GM10248 (cell line): ENCODE data around the gene CEP104.

Experiments used
- CTCF ChIA-PET: fragments of 300-600 bp; sonication (Branson Sonifier 250); formaldehyde crosslinking; extraction: SDS; loops from one replicate; lab custom pipeline; 2021; ENCODE audit warnings: antibody characterized with exemption; lab: Yijun Ruan, JAX
- POLR2A ChIA-PET: fragments of 350-650 bp; sonication (Branson Sonifier 250); formaldehyde crosslinking; extraction: SDS; loops from one replicate; lab custom pipeline; 2020; ENCODE audit warnings: antibody characterized with exemption; lab: Yijun Ruan, JAX
- DNase-seq: peaks from one replicate; pipeline ENCODE4 v3.0.0; 2012; ENCODE audit errors: extremely low spot score
- TF ChIP-seq, protein P1 (sequence below): IDR thresholded peaks from 2 replicates; pipeline ENCODE4 v1.5.1; 2012; ENCODE audit warnings: mild to moderate bottlenecking, low read depth; ENCODE audit errors: extremely low read depth, missing control alignments, control extremely low read depth

Gene CEP104

DNA sequence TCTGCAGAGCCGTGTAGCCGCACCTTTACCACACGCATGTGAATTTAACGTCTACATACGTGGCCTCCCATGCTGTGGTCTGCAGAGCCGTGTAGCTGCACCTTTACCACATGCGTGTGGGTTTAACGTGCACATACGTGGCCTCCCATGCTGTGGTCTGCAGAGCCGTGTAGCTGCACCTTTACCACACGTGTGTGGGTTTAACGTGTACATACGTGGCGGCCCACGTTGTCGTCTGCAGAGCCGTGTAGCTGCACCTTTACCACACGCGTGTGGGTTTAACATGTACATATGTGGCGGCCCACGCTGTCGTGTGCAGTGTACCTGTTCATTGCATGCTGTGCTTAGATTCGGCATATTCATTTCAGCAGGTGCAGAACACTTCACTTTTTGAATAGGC, 17.7 kb upstream of the CEP104 start:
- TF ChIP-seq, protein P1, sequence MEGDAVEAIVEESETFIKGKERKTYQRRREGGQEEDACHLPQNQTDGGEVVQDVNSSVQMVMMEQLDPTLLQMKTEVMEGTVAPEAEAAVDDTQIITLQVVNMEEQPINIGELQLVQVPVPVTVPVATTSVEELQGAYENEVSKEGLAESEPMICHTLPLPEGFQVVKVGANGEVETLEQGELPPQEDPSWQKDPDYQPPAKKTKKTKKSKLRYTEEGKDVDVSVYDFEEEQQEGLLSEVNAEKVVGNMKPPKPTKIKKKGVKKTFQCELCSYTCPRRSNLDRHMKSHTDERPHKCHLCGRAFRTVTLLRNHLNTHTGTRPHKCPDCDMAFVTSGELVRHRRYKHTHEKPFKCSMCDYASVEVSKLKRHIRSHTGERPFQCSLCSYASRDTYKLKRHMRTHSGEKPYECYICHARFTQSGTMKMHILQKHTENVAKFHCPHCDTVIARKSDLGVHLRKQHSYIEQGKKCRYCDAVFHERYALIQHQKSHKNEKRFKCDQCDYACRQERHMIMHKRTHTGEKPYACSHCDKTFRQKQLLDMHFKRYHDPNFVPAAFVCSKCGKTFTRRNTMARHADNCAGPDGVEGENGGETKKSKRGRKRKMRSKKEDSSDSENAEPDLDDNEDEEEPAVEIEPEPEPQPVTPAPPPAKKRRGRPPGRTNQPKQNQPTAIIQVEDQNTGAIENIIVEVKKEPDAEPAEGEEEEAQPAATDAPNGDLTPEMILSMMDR = no peak
- POLR2A ChIA-PET = no interaction called here
- no peak for DNase-seq
- CTCF ChIA-PET = no interaction called here

DNA sequence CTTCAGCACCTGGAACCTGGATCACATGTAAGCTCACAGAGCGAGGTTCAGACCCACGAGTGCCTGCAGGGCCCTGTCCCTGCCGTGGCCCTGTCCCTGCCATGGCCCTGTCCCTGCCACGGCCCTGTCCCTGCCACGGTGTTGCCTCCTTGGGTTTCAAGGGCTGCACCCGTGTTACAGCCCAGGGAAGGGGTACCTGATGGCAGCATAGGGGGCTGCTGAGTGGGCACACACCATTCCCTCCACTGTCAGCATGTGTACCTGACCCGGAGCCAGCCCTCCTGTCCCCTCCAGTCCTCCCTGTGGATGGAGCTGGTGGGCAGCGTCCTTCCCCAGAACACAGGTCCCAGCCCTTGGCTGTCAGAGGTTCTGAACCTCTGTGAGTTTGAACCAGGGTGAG, 15.5 kb upstream of the CEP104 start:
- DNase-seq = no peak
- ChIA-PET CTCF (interaction anchor here (1.2 to 2.1 kb wide), 2 partner anchors 16 to 18 kb away, joined by 3 to 6 read pairs; no protein-coding TSS in a partner anchor), POLR2A (no interaction called here)
- TF ChIP-seq, protein P1 = no peak

DNA sequence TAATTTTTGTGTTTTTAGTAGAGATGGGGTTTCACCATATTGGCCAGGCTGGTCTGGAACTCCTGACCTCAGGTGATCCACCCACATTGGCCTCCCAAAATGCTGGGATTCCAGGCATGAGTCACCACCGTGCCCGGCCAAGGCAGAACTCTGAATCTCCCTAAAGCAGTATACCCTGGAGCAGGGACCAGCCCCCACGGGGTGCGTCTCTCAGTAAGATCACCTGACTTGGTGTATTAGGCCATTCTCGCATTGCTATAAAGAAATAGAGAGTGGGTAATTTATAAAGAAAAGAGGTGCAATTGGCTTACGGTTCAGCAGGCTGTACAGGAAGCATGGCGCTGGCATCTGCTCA, 14.4 kb upstream of the CEP104 start:
- no peak for DNase-seq
- CTCF ChIA-PET = no interaction called here
- POLR2A ChIA-PET = no interaction called here
- TF ChIP-seq, protein P1 = no peak

DNA sequence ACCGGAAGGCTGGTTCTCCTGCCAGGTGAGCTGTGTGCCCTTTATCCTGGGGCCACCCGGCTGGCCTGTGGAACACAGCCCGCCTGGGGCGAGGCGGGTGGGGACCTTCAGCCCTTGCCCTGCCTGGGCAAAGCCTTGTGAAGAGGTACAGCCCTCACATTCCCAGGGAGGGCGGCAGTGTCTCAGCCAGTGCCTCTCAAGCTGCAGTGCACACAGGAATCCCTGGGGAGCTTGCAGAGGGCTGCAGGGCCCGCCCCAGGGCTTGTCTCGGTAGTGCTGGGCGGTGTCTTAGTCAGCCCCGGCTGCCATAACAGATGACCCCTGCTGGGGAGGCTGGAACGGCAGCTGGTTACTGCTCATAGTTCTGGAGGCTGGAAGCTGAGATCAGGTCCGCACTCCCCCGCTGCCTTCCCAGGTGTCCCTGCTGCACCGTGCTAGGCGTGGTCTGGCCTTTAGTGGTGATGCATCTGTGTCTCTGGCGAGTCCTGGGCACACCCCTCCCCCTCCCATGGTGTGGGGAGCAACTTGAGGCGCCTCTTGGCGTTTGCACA, 12.8 kb upstream of the CEP104 start:
- TF ChIP-seq, protein P1 = no peak
- ChIA-PET CTCF (interaction anchor here (1.1 to 1.3 kb wide), 2 partner anchors 15 to 31 kb away, joined by 3 read pairs; no protein-coding TSS in a partner anchor), POLR2A (no interaction called here)
- DNase-seq = no peak

DNA sequence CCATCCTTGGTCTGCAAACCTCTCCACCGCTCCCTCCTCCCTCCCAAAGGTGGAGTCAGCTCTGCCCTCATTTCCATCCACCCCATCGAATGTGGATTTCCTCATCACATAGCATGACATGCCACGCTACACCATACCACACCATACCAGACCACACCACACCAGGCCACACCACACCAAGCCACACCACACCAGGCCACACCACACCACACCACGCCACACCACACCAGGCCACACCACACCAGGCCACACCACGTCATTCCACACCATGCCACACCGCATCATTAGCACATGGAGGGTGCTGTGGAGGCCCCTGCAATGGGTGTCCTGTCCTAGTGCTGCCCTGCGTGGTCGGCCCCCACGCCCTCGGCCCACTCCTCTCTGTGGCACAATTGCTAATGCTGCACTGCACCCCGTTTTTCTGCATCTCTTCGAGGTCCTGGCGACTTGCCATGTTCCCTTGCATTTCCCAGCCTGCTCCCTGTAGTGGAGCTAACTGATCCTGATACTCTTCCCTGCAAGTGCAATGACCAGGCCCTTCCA, 11.5 kb upstream of the CEP104 start:
- no peak for DNase-seq
- CTCF ChIA-PET = interaction anchor here (1.3 kb wide), 1 partner anchor 30 kb away, joined by 3 read pairs; no protein-coding TSS in a partner anchor
- TF ChIP-seq, protein P1 = no peak
- POLR2A ChIA-PET = no interaction called here

DNA sequence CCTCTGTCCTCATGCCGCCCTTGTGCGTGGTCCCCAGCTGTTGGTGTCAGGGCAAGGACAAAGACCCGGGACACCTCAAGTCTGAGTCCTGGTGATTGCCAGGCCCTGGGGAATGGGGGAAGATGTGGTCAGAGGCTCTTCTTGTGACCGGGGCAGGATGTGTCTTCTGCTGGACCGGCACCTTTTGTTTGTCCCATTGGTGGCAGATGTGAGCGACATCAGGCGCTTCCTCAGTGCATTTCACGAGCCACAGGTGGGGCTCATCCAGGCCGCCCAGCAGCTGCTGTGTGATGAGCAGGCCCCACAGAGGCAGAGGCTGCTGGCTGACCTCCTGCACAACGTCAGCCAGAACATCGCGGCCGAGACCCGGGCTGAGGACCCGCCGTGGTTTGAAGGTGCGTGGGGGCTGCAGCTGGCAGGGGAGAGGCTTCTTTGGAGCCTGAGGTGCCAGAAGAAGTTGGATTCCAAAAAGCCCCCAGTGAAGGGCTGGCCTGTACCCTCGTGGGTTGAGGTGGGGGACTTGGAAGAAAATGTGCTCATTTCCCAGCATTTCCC, 8.7 kb upstream of the CEP104 start:
- CTCF ChIA-PET = no interaction called here
- POLR2A ChIA-PET = no interaction called here
- DNase-seq = no peak
- TF ChIP-seq, protein P1 = no peak
